Skin epidermis (tissue), 12 donors: Measurements from ENCODE around the gene UBL7.
A peak's percentile ranks its signal among the peaks of the same experiment; 100 is the strongest.

Source experiments
- H3K27ac ChIP-seq, 21 experiments: fragments of 200-600 bp; sonication (generic) in 11 of 21; one replicate each; pipeline ENCODE4 v1.5.0; 2020; ENCODE audit warnings: mild to moderate bottlenecking in 3 of 21, inconsistent platforms in 2 of 21, moderate library complexity in 2 of 21
- H3K4me3 ChIP-seq, 7 experiments: fragments of 200-600 bp; sonication (generic) in 2 of 7; one replicate each; pipeline ENCODE4 v1.5.0; 2020; ENCODE audit warnings: inconsistent platforms in 2 of 7, mild to moderate bottlenecking in 2 of 7, moderate library complexity in 1 of 7

The UBL7 gene

DNA sequence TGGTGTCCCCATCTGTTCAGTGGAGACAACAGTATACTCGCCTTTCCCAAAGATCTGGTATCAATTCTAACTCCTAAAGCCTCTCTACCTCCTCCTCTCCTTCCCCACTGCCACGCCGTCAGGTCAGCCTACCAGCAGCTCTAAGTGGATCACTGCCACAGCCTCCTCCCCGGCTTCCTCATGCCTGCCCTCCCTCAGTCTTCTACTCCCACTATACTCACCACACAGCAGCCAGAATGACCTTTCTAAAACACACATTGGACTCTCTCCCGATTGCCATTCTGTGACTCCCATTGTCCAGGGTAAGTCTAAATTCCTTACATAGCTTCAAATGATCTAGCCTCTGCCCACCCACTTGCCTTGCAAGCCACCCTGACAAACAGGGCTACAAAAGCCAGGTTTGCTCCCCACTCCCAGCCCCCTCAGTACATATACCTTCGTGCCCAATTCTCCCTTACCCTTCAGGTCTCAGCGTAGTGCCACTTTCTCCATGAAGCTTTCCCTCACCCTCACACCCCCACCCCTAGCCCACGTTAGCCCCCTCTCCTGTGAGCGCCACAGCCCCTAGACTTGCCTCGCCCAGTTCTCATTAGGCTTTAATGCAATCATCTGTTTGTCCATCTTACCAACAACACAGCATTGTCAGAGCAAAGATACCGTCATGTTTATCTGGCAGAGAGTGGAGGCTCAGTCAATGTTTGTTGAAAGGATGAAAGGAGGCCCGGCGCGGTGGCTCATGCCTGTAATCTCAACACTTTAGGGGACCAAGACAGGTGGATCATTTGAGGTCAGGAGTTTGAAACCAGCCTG, 17.7 kb downstream of the UBL7 start:
- Histone ChIP-seq H3K27ac (no peak overlapping the region), H3K4me3 (no peak overlapping the region)

DNA sequence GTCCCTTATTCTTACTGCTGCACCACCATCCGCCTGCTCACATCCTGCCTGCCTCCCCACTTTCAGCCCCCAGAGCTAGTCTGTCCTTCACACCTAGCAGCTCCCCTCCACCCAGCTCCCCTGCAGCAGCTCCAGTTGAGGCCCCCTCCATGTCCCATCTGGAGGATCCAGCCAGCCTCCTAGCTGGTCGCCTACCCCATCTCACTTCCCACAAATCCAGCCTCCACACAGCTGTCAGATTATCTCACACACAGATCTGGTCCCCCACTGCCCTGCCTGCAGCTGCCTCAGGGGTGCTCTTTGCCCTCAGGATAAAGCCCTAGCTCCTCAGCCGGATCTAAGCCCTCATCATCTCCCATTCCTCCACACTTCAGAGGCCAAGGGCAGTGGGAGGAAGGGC, 18.4 kb downstream of the UBL7 start:
- H3K27ac ChIP-seq: no peak overlapping the region
- no peak overlapping the region for H3K4me3 ChIP-seq

DNA sequence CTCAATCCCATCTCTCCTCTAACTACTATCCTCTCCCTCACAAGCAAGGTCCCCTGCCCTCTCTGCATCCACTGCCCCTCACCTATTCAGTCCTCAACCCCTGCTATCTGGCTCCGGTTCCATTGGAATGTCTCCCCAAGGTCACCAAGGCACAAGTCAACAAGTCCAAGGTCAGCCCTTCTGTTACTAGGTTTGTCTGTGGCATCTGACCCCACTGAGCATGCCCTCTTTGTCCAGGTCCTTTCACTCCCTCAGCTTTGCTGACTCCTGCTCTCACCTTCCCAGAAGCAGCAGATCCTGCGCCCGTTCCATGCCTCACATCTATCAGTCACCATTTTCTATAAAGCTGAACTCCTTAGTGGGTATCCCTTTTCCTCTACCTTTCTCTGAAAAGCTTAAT, 18.9 kb downstream of the UBL7 start:
- H3K27ac ChIP-seq: no peak overlapping the region
- no peak overlapping the region for H3K4me3 ChIP-seq

DNA sequence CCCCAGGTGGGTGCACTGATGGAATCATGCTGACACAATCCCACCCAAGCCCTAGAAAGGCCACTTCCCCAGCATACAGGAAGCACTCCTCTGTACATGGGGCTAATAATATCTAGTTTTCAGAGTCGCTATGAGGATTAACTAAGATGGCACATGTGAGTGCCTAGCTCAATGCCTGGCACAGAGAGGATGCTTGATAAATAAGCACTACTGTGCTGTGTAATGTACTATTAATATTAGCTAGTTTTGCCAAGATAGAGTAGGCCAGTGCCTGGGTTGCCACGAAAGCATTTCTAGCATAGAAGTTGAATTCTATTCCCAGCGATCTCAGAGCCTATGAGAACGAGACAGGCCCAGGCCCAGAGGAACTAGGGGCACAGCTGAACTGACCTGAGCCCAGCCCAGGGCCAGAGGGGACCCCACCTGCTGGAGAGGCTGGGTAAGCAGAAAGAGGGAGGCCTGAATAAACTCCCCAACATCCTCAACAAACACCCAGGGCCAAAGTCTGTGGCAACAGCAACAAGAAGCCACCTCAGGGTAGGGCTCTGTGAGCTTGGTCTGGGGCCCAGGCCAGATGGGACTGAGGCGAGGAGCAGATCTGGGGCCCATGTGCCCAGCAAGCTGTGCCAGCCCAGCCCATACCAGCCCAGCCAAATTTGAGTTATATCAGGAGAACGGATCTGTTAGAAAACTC, 19.6 kb downstream of the UBL7 start:
- H3K27ac ChIP-seq: no peak overlapping the region
- H3K4me3 ChIP-seq: no peak overlapping the region

DNA sequence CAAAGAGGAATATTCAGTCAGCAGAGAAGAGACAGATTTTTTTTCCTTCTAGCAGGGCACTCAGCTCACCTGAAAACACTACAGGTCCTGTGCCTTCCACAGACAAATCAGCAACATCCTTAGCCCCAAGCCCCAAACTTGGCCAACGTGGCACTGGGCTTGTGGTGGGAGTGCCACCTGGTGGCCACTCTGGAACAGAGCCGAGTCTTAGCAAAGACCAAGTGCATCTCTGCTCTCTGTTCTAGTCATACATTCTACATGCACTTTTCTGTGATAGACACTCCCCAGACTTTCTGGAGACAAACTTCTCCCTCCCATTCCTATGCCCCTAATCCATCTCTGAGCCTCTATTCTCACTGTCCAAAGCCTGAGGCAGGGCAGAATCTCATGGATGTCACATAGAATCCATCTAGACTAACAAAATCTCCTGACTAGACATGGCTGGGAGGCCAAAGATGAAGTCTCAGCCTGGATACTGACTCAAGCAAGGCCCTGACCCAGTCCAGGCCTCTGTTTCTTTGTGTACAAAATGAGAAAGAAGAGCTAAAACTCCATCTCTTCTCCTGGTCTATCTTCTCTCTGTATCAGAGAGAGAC, 22.1 kb downstream of the UBL7 start:
- no peak overlapping the region for H3K4me3 ChIP-seq
- no peak overlapping the region for H3K27ac ChIP-seq

GRCh38 chr15:74438206-74438605, 22.8 kb downstream of the UBL7 start:
- Histone ChIP-seq H3K4me3 (no peak overlapping the region), H3K27ac (no peak overlapping the region)

GRCh38 chr15:74434263-74435136, 26.5 kb downstream of the UBL7 start:
- H3K4me3 ChIP-seq: peak overlapping the region; percentile 49 to 87 (median 62)
- H3K27ac ChIP-seq: peak overlapping the region in 19 of 21 experiments; percentile 5 to 91 (median 69)

- peak within 1 kb of the TSS in 20 of 21 experiments; percentile 37 to 91 (median 69) for H3K27ac ChIP-seq
- H3K4me3 ChIP-seq: peak within 1 kb of the TSS; percentile 49 to 87 (median 62)
Measured at GRCh38 chr15:74433592-74434262, 27.2 kb downstream of the UBL7 start, which contains the start of gene SEMA7A. SEMA7A (minus strand) TSS chr15:74433958; CDS start chr15:74433918, 40 bp downstream.

DNA sequence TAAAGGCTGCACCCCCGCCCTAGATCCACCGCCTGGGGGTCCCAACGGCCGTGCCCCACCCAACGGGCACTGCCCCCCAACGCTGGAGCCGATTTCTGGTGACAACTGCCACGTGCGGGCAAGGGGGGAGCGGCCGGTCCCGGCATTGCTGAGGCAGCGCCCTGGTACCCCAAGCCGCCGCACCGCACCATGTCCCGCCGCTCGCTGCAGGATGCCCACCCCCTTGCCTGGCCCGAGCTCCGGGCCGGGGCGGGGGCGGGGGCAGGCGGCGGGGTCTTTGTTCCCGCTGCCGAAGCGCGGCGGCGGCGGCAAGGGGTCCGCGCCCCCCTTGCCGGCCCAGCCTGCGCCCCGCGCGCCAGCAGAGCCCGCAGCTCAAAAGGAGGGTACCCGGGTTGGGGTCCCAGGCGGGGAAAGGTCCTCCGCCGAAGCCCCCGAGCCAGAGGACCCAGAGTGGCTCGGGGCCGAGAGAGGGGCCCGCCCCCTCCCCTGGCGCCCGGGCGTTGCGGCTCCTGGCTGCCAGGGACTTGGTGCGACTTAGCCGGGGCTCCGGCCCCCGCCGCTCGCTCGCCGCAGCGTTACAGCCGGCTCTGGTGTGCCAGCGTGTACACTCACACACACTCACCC, 27.9 kb downstream of the UBL7 start:
- Histone ChIP-seq H3K27ac (peak overlapping the region in 19 of 21 experiments; percentile 26 to 91 (median 69)), H3K4me3 (peak overlapping the region; percentile 49 to 87 (median 62))

- Histone ChIP-seq H3K4me3 (peak overlapping the region; percentile 49 to 87 (median 62)), H3K27ac (peak overlapping the region in 12 of 21 experiments; percentile 15 to 91 (median 68))
Measured at GRCh38 chr15:74432271-74432967, 28.5 kb downstream of the UBL7 start.

- Histone ChIP-seq H3K4me3 (peak overlapping the region in 6 of 7 experiments; percentile 60 to 87 (median 65)), H3K27ac (peak overlapping the region in 3 of 21 experiments; percentile 10 to 83 (median 16))
Measured at GRCh38 chr15:74431645-74432044, 29.3 kb downstream of the UBL7 start.

DNA sequence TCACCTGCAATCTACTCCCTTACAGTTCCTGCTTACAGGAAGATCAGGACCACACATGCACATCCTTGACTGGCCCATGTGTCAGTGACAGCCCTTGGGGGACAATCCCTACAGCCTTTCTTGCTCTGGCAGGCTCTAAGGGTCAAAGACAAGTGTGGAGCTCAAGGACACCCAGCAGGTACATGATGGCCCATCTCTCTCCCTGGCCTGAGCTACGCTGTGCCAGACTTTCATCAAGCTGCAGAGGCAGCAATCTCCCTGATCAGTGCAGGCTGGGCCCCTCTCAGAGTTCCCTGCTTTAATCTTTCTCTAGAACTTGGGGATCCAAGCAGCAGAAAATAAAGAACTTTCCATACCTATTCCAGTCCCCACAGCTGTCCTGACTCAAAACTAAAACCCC, 29.8 kb downstream of the UBL7 start:
- H3K4me3 ChIP-seq: peak overlapping the region in 1 of 7 experiments; percentile 62
- H3K27ac ChIP-seq: peak overlapping the region in 2 of 21 experiments; percentile 16

- no peak overlapping the region for H3K4me3 ChIP-seq
Measured at GRCh38 chr15:74430510-74430951, 30.4 kb downstream of the UBL7 start.

DNA sequence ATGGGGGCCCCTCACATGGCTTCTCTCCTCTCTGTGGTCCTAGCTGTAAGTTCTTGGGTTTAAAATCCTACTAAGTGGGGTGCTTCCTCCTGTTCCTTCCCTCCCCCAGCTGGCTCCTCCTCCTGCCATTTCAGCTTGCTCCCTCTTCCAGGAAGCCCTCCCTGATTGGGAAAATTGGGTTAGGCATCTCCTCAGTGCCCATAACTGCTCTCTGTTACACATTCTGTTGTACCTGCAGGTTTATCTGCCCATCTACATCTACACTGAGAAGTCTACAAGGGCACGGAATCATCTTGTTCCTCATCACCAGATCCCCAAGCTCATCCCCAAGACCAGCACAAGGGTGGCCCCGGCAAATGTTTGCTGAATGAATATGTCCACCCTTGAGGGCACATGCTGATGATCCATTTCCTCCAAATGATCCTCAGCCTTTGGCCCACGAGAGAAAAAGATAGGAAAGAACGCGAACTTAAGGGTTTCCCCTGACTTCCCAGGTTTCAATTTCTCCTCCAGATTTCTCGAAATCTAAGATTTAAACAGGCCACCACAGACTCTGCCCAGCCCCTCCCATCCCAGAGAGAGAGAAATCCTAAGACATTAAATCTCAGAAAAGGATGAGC, 31.1 kb downstream of the UBL7 start:
- H3K4me3 ChIP-seq: no peak overlapping the region
- H3K27ac ChIP-seq: peak overlapping the region in 4 of 21 experiments; percentile 53 to 73 (median 66)

More at GRCh38 chr15:74430510-74430951, 30.4 kb downstream of the UBL7 start:
- peak overlapping the region in 2 of 21 experiments; percentile 22 to 23 for H3K27ac ChIP-seq

- H3K27ac ChIP-seq: peak overlapping the region in 11 of 21 experiments; percentile 7 to 73 (median 53)
- no peak overlapping the region for H3K4me3 ChIP-seq
Measured at GRCh38 chr15:74428970-74429780, 31.8 kb downstream of the UBL7 start.

DNA sequence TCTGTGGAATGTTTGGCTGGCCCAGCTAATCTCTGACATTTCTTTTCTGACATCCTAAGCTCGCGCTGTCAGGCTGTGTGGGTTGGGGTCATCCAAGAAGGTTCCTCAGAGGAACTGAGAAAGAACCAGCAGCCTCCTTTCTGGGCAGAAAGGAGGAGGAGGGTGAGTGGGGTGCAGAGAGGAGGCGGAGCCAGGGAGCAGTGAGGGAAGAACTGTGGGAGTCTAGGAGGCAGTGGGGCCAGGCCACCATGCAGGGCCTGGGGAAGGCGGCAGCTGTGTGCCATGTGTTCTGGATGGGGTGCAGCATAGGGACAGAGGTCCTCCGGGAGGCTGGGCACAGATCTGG, 32.5 kb downstream of the UBL7 start:
- H3K4me3 ChIP-seq: no peak overlapping the region
- H3K27ac ChIP-seq: peak overlapping the region in 11 of 21 experiments; percentile 4 to 73 (median 32)
